ENCODE measurements around the gene DEFB108B. TPM values are rescaled to one million over a fixed set of nuclear protein-coding genes. Genes with fewer than 3 reads are reported as not detected.
"Not testable (repeated sequence)": the region's sequence is repeated elsewhere in the genome, so short reads cannot be mapped to it uniquely, and the experiment has no call there.

Gene DEFB108B
- total and polyA plus RNA-seq, 2 donors (not counting 1 experiment from before 2014, with no cell fraction given) = not detected

DNA sequence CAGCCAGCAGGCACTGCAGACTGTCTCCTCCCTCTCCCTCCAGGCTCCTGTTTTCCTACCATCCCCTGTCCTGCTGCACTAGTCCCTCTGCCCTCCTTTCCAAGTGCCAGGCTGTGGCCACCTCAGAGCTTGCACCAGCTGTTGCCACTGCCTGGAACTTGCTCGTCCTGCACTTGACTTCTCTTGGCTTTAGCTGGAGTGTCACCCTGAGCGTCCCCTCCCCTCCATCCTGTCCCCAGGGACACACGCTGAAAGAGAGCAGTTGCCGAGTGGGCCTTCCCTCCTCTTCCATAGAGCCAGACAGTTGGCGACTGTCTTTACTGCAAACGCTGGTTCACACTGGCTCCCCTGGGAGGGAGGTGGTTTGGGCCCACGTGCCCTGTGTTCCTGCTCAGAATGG is 41.9 kb upstream of the DEFB108B start:
- H3K9me3 Mint-ChIP-seq (ENCODE audit: insufficient read depth); H3K27ac ChIP-seq (ENCODE audit: low read length in 2 of 2); intact Hi-C loops (cut with micrococcal nuclease); H3K4me1 ChIP-seq (ENCODE audit: control insufficient read depth in 2 of 2, insufficient read depth in 2 of 2, low read length in 2 of 2); H3K36me3 ChIP-seq (replicated peaks in 1 of 2; ENCODE audit: control extremely low read depth in 1 of 2, control insufficient read depth in 1 of 2, extremely low read depth in 1 of 2, insufficient read depth in 2 of 2, low read length in 1 of 2); H3K27me3 Mint-ChIP-seq; H3K9me3 ChIP-seq (ENCODE audit: control extremely low read depth in 1 of 3, control insufficient read depth in 2 of 3, insufficient read depth in 1 of 3, low read length in 2 of 3); H3K4me3 ChIP-seq (ENCODE audit: control extremely low read depth in 1 of 5, extremely low read depth in 1 of 5, insufficient read depth in 1 of 5, low read depth in 2 of 5, low read length in 4 of 5); H3K27me3 ChIP-seq (replicated peaks in 1 of 4; ENCODE audit: control extremely low read depth in 1 of 4, control insufficient read depth in 3 of 4, insufficient read depth in 4 of 4, low read length in 3 of 4); ATAC-seq (ENCODE audit: low read depth); H3K4me3 Mint-ChIP-seq; H3K4me2 ChIP-seq (replicated peaks; ENCODE audit: low read depth, low read length, poor library complexity, severe bottlenecking); CTCF ChIA-PET; H3K79me2 ChIP-seq (ENCODE audit: control insufficient read depth, insufficient read depth, low read length); DNase-seq; H3K27ac Mint-ChIP-seq; POLR2A ChIA-PET; H3K9ac ChIP-seq (ENCODE audit: low read length); H2AFZ ChIP-seq (ENCODE audit: insufficient read depth, low read depth, low read length, poor library complexity, severe bottlenecking); H4K20me1 ChIP-seq (ENCODE audit: control insufficient read depth, insufficient read depth, low read length, poor library complexity, severe bottlenecking): not testable (repeated sequence)
- peaks cover 17% of the 10 kb centered on the region for H3K4me1 Mint-ChIP-seq
- WGBS (ENCODE audit: insufficient coverage) = 40% methylated on average over 1 of the region's 7 CpGs

GRCh38 chr11:71792621-71793235 is 40.3 kb upstream of the DEFB108B start:
- peak; percentile 55 for DNase-seq
- H3K4me3 Mint-ChIP-seq; H4K20me1 ChIP-seq (ENCODE audit: control insufficient read depth, insufficient read depth, low read length, poor library complexity, severe bottlenecking); POLR2A ChIA-PET; ATAC-seq (ENCODE audit: low read depth); H2AFZ ChIP-seq (ENCODE audit: insufficient read depth, low read depth, low read length, poor library complexity, severe bottlenecking); H3K79me2 ChIP-seq (ENCODE audit: control insufficient read depth, insufficient read depth, low read length); H3K27ac Mint-ChIP-seq; H3K4me2 ChIP-seq (replicated peaks; ENCODE audit: low read depth, low read length, poor library complexity, severe bottlenecking); H3K9me3 ChIP-seq (ENCODE audit: control extremely low read depth in 1 of 3, control insufficient read depth in 2 of 3, insufficient read depth in 1 of 3, low read length in 2 of 3); H3K9me3 Mint-ChIP-seq (ENCODE audit: insufficient read depth); H3K27ac ChIP-seq (ENCODE audit: low read length in 2 of 2); H3K4me3 ChIP-seq (ENCODE audit: control extremely low read depth in 1 of 5, extremely low read depth in 1 of 5, insufficient read depth in 1 of 5, low read depth in 2 of 5, low read length in 4 of 5); H3K27me3 Mint-ChIP-seq; H3K9ac ChIP-seq (ENCODE audit: low read length); H3K27me3 ChIP-seq (replicated peaks in 1 of 4; ENCODE audit: control extremely low read depth in 1 of 4, control insufficient read depth in 3 of 4, insufficient read depth in 4 of 4, low read length in 3 of 4); H3K4me1 ChIP-seq (ENCODE audit: control insufficient read depth in 2 of 2, insufficient read depth in 2 of 2, low read length in 2 of 2); H3K36me3 ChIP-seq (replicated peaks in 1 of 2; ENCODE audit: control extremely low read depth in 1 of 2, control insufficient read depth in 1 of 2, extremely low read depth in 1 of 2, insufficient read depth in 2 of 2, low read length in 1 of 2): not testable (repeated sequence)
- 70% methylated on average over 3 of the region's 6 CpGs for WGBS (ENCODE audit: insufficient coverage)
- intact Hi-C loops (cut with micrococcal nuclease) = loop anchor here (1.0 kb wide), 1 partner anchor 21 kb away; no protein-coding TSS in a partner anchor
- TF ChIP-seq, protein P1, sequence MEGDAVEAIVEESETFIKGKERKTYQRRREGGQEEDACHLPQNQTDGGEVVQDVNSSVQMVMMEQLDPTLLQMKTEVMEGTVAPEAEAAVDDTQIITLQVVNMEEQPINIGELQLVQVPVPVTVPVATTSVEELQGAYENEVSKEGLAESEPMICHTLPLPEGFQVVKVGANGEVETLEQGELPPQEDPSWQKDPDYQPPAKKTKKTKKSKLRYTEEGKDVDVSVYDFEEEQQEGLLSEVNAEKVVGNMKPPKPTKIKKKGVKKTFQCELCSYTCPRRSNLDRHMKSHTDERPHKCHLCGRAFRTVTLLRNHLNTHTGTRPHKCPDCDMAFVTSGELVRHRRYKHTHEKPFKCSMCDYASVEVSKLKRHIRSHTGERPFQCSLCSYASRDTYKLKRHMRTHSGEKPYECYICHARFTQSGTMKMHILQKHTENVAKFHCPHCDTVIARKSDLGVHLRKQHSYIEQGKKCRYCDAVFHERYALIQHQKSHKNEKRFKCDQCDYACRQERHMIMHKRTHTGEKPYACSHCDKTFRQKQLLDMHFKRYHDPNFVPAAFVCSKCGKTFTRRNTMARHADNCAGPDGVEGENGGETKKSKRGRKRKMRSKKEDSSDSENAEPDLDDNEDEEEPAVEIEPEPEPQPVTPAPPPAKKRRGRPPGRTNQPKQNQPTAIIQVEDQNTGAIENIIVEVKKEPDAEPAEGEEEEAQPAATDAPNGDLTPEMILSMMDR (IDR thresholded peaks at IDR 0.05) = peak; percentile 77
- CTCF ChIA-PET = interaction anchor here (0.8 to 2.3 kb wide), 2 partner anchors 20 to 21 kb away, joined by 4 to 7 read pairs; no protein-coding TSS in a partner anchor
- peaks cover 10% of the 10 kb centered on the region for H3K4me1 Mint-ChIP-seq

GRCh38 chr11:71794386-71795040 is 38.5 kb upstream of the DEFB108B start:
- POLR2A ChIA-PET; ATAC-seq (ENCODE audit: low read depth); H2AFZ ChIP-seq (ENCODE audit: insufficient read depth, low read depth, low read length, poor library complexity, severe bottlenecking); H3K9me3 ChIP-seq (ENCODE audit: control extremely low read depth in 1 of 3, control insufficient read depth in 2 of 3, insufficient read depth in 1 of 3, low read length in 2 of 3); H3K27me3 Mint-ChIP-seq; H3K36me3 ChIP-seq (replicated peaks in 1 of 2; ENCODE audit: control extremely low read depth in 1 of 2, control insufficient read depth in 1 of 2, extremely low read depth in 1 of 2, insufficient read depth in 2 of 2, low read length in 1 of 2); H3K79me2 ChIP-seq (ENCODE audit: control insufficient read depth, insufficient read depth, low read length); H3K4me1 ChIP-seq (ENCODE audit: control insufficient read depth in 2 of 2, insufficient read depth in 2 of 2, low read length in 2 of 2); H3K4me3 Mint-ChIP-seq; intact Hi-C loops (cut with micrococcal nuclease); H3K27ac ChIP-seq (ENCODE audit: low read length in 2 of 2); H3K4me2 ChIP-seq (replicated peaks; ENCODE audit: low read depth, low read length, poor library complexity, severe bottlenecking); H3K27ac Mint-ChIP-seq; H3K4me3 ChIP-seq (ENCODE audit: control extremely low read depth in 1 of 5, extremely low read depth in 1 of 5, insufficient read depth in 1 of 5, low read depth in 2 of 5, low read length in 4 of 5); H3K4me1 Mint-ChIP-seq; H3K27me3 ChIP-seq (replicated peaks in 1 of 4; ENCODE audit: control extremely low read depth in 1 of 4, control insufficient read depth in 3 of 4, insufficient read depth in 4 of 4, low read length in 3 of 4); H4K20me1 ChIP-seq (ENCODE audit: control insufficient read depth, insufficient read depth, low read length, poor library complexity, severe bottlenecking); H3K9me3 Mint-ChIP-seq (ENCODE audit: insufficient read depth); H3K9ac ChIP-seq (ENCODE audit: low read length); DNase-seq: not testable (repeated sequence)
- CTCF ChIA-PET = interaction anchor here (0.7 to 2.3 kb wide), 2 partner anchors 18 to 636 kb away, joined by 3 to 7 read pairs; no protein-coding TSS in a partner anchor
- WGBS (ENCODE audit: insufficient coverage) = 92% methylated on average over 11 of the region's 13 CpGs
